Measurements from ENCODE around the gene PORCN. TPM values are rescaled to one million over a fixed set of nuclear protein-coding genes. Genes with fewer than 3 reads are reported as not detected.

PORCN gene
- total and polyA plus RNA-seq, 2 of the 4 experiments (the other 2 are of a cell fraction): 4.1 to 10.1 TPM

DNA sequence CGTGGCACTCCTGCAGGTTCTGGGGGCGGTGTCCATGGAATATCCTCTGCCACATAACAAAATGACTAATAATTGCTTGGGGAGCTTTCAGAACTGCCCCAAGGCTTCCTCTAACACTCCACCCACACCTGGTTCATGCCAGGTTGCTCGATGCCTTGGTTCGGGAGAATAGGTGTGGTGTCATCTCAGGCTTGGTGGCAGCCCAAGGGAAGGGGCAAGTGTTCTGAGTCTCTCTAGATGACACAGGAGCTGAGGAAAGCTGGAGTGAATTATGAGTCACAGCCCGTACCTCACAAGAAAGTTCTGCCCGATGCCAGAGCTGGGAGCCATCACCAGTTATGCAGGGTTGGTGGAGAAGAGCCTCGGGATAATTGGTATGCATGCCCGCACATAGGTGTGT lies 18.1 kb upstream of the PORCN start:
- no peak for DNase-seq
- Histone ChIP-seq H4K8ac (ENCODE audit: low read depth in 2 of 2, low read length in 2 of 2) (no peak overlapping the region), H3K36me3 (ENCODE audit: control insufficient read depth, insufficient read depth, low read length) (peaks cover 3% of the 10 kb centered on the region; the same call in 1 of the 2 replicates), H3K56ac (ENCODE audit: extremely low read depth, insufficient read depth, low read length) (no peak overlapping the region), H3K4me3 (ENCODE audit: insufficient read depth, low read depth, low read length) (no peak overlapping the region), H3K9me1 (ENCODE audit: insufficient read depth, low read length) (peaks cover 11% of the 10 kb centered on the region), H3K18ac (ENCODE audit: low read depth, low read length) (no peak overlapping the region), H3K14ac (replicated peaks; ENCODE audit: low read depth, low read length) (no peak overlapping the region), H3K9ac (ENCODE audit: low read depth, low read length) (no peak overlapping the region), H3K23ac (ENCODE audit: low read depth, low read length) (no peak overlapping the region), H3K27me3 (ENCODE audit: control insufficient read depth, insufficient read depth, low read length) (no peaks in the 10 kb centered on the region), H3K27ac (ENCODE audit: insufficient read depth, low read length) (no peak overlapping the region), H2AFZ (replicated peaks; ENCODE audit: low read length, poor library complexity) (no peak overlapping the region), H2BK15ac (ENCODE audit: low read depth, low read length) (no peak overlapping the region), H2AK9ac (replicated peaks; ENCODE audit: low read depth, low read length, poor library complexity) (no peak overlapping the region), H2AK5ac (ENCODE audit: low read depth, low read length) (no peak overlapping the region), H3K79me1 (ENCODE audit: low read depth in 1 of 2, low read length in 2 of 2) (no peaks in the 10 kb centered on the region), H2BK120ac (ENCODE audit: low read depth, low read length) (no peak overlapping the region), H3K4ac (ENCODE audit: low read depth, low read length) (no peak overlapping the region), H4K91ac (ENCODE audit: insufficient read depth, low read depth, low read length) (no peak overlapping the region), H3K4me2 (ENCODE audit: low read depth, low read length) (no peak overlapping the region), H4K5ac (ENCODE audit: low read depth, low read length) (no peak overlapping the region), H2BK20ac (ENCODE audit: low read depth, low read length) (no peak overlapping the region), H3K9me3 (ENCODE audit: control insufficient read depth, insufficient read depth, low read length) (no peaks in the 10 kb centered on the region; the same call in 1 of the 2 replicates), H3K4me1 (ENCODE audit: control insufficient read depth, insufficient read depth, low read length) (peaks cover 5% of the 10 kb centered on the region), H4K20me1 (ENCODE audit: insufficient read depth, low read length) (no peaks in the 10 kb centered on the region), H2BK5ac (ENCODE audit: low read depth, low read length, poor library complexity, severe bottlenecking) (no peak overlapping the region)
- intact Hi-C loops (cut with micrococcal nuclease): loop anchor here (5.0 kb wide), 2 partner anchors 463 to 653 kb away; partner anchors contain the start of gene ZNF81
- TF ChIP-seq SMC3 (IDR thresholded peaks at IDR 0.05; ENCODE audit: low read depth, low read length) (no peak), CEBPB (IDR thresholded peaks at IDR 0.05; ENCODE audit: low read depth, low read length) (no peak), POLR2A (IDR thresholded peaks at IDR 0.05; ENCODE audit: low read depth, low read length) (no peak), RCOR1 (IDR thresholded peaks at IDR 0.05; ENCODE audit: insufficient replicate concordance, low read length) (no peak), MAZ (IDR thresholded peaks at IDR 0.05; ENCODE audit: borderline replicate concordance, low read depth, low read length) (no peak), BHLHE40 (IDR thresholded peaks at IDR 0.05; ENCODE audit: low read depth, low read length) (no peak), FOS (IDR thresholded peaks at IDR 0.05; ENCODE audit: low read depth, low read length) (no peak), MAFK (IDR thresholded peaks at IDR 0.05; ENCODE audit: low read depth, low read length) (no peak)
- TF ChIP-seq, protein P1, sequence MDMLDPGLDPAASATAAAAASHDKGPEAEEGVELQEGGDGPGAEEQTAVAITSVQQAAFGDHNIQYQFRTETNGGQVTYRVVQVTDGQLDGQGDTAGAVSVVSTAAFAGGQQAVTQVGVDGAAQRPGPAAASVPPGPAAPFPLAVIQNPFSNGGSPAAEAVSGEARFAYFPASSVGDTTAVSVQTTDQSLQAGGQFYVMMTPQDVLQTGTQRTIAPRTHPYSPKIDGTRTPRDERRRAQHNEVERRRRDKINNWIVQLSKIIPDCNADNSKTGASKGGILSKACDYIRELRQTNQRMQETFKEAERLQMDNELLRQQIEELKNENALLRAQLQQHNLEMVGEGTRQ (IDR thresholded peaks at IDR 0.05; ENCODE audit: low read depth, low read length): no peak
- TF ChIP-seq, protein P2, sequence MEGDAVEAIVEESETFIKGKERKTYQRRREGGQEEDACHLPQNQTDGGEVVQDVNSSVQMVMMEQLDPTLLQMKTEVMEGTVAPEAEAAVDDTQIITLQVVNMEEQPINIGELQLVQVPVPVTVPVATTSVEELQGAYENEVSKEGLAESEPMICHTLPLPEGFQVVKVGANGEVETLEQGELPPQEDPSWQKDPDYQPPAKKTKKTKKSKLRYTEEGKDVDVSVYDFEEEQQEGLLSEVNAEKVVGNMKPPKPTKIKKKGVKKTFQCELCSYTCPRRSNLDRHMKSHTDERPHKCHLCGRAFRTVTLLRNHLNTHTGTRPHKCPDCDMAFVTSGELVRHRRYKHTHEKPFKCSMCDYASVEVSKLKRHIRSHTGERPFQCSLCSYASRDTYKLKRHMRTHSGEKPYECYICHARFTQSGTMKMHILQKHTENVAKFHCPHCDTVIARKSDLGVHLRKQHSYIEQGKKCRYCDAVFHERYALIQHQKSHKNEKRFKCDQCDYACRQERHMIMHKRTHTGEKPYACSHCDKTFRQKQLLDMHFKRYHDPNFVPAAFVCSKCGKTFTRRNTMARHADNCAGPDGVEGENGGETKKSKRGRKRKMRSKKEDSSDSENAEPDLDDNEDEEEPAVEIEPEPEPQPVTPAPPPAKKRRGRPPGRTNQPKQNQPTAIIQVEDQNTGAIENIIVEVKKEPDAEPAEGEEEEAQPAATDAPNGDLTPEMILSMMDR (conservative IDR thresholded peaks at IDR 0.05; ENCODE audit: low read depth, low read length): no peak
- TF ChIP-seq, protein P3, sequence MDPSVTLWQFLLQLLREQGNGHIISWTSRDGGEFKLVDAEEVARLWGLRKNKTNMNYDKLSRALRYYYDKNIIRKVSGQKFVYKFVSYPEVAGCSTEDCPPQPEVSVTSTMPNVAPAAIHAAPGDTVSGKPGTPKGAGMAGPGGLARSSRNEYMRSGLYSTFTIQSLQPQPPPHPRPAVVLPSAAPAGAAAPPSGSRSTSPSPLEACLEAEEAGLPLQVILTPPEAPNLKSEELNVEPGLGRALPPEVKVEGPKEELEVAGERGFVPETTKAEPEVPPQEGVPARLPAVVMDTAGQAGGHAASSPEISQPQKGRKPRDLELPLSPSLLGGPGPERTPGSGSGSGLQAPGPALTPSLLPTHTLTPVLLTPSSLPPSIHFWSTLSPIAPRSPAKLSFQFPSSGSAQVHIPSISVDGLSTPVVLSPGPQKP (IDR thresholded peaks at IDR 0.05; ENCODE audit: borderline replicate concordance, low read depth, low read length): no peak
- ChIA-PET POLR2A (ENCODE audit: unreplicated experiment) (no interaction called here), CTCF (no interaction called here)
- no TSS peak for BruUV-seq (replicated peaks)
- in situ Hi-C loops (cut with MboI; ENCODE audit: low sequenced_read_pairs): loop anchor here (10.0 kb wide), 1 partner anchor 406 kb away; no protein-coding TSS in a partner anchor
- no peak for ATAC-seq (ENCODE audit: low read depth)
- WGBS, 2 experiments (ENCODE audit: extremely low coverage in 2 of 2, insufficient read length in 1 of 2): 92% methylated on average over 2 of the region's 8 CpGs; no CpG with 5 or more reads in 1 of the 2 experiments
- dilution Hi-C loops (cut with HindIII; ENCODE audit: low sequenced_read_pairs, unreplicated experiment): no loop called here
